NCI-H1048 (cell line): ENCODE results near the gene ATXN7.

Experiments
- DNase-seq: peaks from one replicate; lab custom pipeline; 2025; lab: John Stamatoyannopoulos, UW

The ATXN7 gene

DNA sequence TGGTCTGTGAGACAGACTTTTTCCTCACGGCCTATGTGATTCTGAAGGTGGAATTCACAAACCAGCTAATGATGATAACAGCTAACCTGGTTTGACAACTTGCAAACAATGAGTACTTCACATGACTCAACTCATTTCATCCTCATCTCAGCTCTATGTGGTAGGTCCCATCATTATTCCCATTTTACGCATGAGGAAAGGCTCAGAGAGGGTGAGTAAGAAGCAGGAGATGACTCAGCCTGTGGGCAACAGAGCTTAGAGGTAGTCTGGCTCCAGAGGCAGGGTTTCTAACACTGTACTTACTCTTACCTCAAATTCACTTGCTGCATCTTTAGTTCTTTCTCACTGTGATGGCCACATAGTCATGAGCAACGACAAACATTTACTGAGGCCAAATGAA lies 185.5 kb downstream of the ATXN7 start:
- DNase-seq = no peak

- no peak for DNase-seq
Observed at GRCh38 chr3:64049832-64050231, 186.2 kb downstream of the ATXN7 start.
